Neural progenitor cell (in vitro differentiated cells): ENCODE measurements around the gene TLK2. TPM values are rescaled to one million over a fixed set of nuclear protein-coding genes. Genes with fewer than 3 reads are reported as not detected.

Source experiments
- DNase-seq: peaks from one replicate; pipeline ENCODE4 v3.0.0-alpha.2; 2016; ENCODE audit warnings: low spot score
- H2AFZ ChIP-seq: fragments of 200-600 bp; sonication (generic); replicated peaks from 2 replicates; pipeline ENCODE4 v1.6.1; 2016; ENCODE audit warnings: antibody characterized with exemption
- H3F3A ChIP-seq: fragments of 200-600 bp; sonication (generic); 2 replicates; pipeline ENCODE4 v1.6.1; 2016; ENCODE audit warnings: antibody characterized with exemption, low read depth
- H3K27ac ChIP-seq: fragments of 200-600 bp; sonication (generic); 2 replicates; pipeline ENCODE4 v1.5.1; 2016; ENCODE audit warnings: mild to moderate bottlenecking
- H3K27me3 ChIP-seq: fragments of 200-600 bp; sonication (generic); 2 replicates; pipeline ENCODE4 v1.6.1; 2016; ENCODE audit warnings: mild to moderate bottlenecking, moderate library complexity
- H3K36me3 ChIP-seq: fragments of 200-600 bp; sonication (generic); 2 replicates; pipeline ENCODE4 v1.5.1; 2016
- H3K4me1 ChIP-seq: fragments of 200-600 bp; sonication (generic); 2 replicates; pipeline ENCODE4 v1.6.1; 2016; ENCODE audit warnings: mixed run types
- H3K4me2 ChIP-seq: fragments of 200-600 bp; sonication (generic); 2 replicates; pipeline ENCODE4 v1.6.1; 2016
- H3K4me3 ChIP-seq: fragments of 200-600 bp; sonication (generic); 2 replicates; pipeline ENCODE4 v1.5.1; 2016
- H3K79me2 ChIP-seq: fragments of 200-600 bp; sonication (generic); 2 replicates; pipeline ENCODE4 v1.6.1; 2016; ENCODE audit warnings: low read depth
- H3K9ac ChIP-seq: fragments of 200-600 bp; sonication (generic); 2 replicates; pipeline ENCODE4 v1.6.1; 2016
- H3K9me3 ChIP-seq: fragments of 200-600 bp; sonication (generic); 2 replicates; pipeline ENCODE4 v1.5.1; 2016; ENCODE audit warnings: low read depth
- H4K20me1 ChIP-seq: fragments of 200-600 bp; sonication (generic); 2 replicates; pipeline ENCODE4 v1.6.1; 2016; ENCODE audit warnings: low read depth
- H3K27ac Mint-ChIP-seq: 3 replicates; pipeline ENCODE4 v1.8.0; 2021; ENCODE audit warnings: mixed read lengths
- H3K27me3 Mint-ChIP-seq: 2 replicates; pipeline ENCODE4 v1.8.0; 2022; ENCODE audit warnings: low read depth, mild to moderate bottlenecking, inconsistent platforms, moderate library complexity, mixed read lengths; ENCODE audit not compliant: insufficient read depth
- H3K36me3 Mint-ChIP-seq: 3 replicates; pipeline ENCODE4 v1.8.0; 2021; ENCODE audit warnings: mixed read lengths
- H3K4me1 Mint-ChIP-seq: 3 replicates; pipeline ENCODE4 v1.8.0; 2021; ENCODE audit warnings: mixed read lengths
- H3K4me3 Mint-ChIP-seq: 3 replicates; pipeline ENCODE4 v1.8.0; 2021; ENCODE audit warnings: mild to moderate bottlenecking, moderate library complexity, mixed read lengths
- H3K9me3 Mint-ChIP-seq: 3 replicates; pipeline ENCODE4 v1.8.0; 2020; ENCODE audit warnings: mixed read lengths
- CTCF ChIP-seq: fragments of 200-600 bp; sonication (generic); IDR thresholded peaks from 2 replicates; pipeline ENCODE4 v1.5.1; 2017; ENCODE audit warnings: antibody characterized with exemption, mild to moderate bottlenecking
- EZH2 ChIP-seq: fragments of 200-600 bp; sonication (generic); IDR thresholded peaks from 2 replicates; pipeline ENCODE4 v1.6.1; 2017; ENCODE audit warnings: antibody characterized with exemption, mild to moderate bottlenecking, moderate library complexity
- EZH2phosphoT487 ChIP-seq: fragments of 200-600 bp; sonication (generic); IDR thresholded peaks from 2 replicates; pipeline ENCODE4 v1.6.1; 2017; ENCODE audit warnings: antibody characterized with exemption
- total RNA-seq: library from RNA; depleted of rRNA; stranded (reverse); fragments of >200 nt; gene quantifications from 2 replicates; pipeline ENCODE4 v1.2.3, GENCODE V29; 2015; ENCODE audit warnings: low replicate concordance

TLK2 gene
- total RNA-seq, 1 donor from 2014 or later, result 89.9 TPM

GRCh38 chr17:62649570-62649969 is 170.9 kb downstream of the TLK2 start:
- no peaks in the 10 kb centered on the region for H3K36me3 Mint-ChIP-seq
- no peak overlapping the region for H3K27ac ChIP-seq
- H3K4me2 ChIP-seq, result no peak overlapping the region
- H3K4me1 Mint-ChIP-seq, result peaks cover 46% of the 10 kb centered on the region
- no peak overlapping the region for H3K27ac Mint-ChIP-seq
- peaks cover 5% of the 10 kb centered on the region for H3K27me3 Mint-ChIP-seq
- H3K4me3 ChIP-seq, result no peak overlapping the region
- H3K9ac ChIP-seq, result no peak overlapping the region
- peaks cover 31% of the 10 kb centered on the region for H3F3A ChIP-seq
- DNase-seq, result no peak
- H4K20me1 ChIP-seq, result peaks cover 13% of the 10 kb centered on the region
- H3K36me3 ChIP-seq, result no peaks in the 10 kb centered on the region
- H2AFZ ChIP-seq, result no peak overlapping the region
- peaks cover 11% of the 10 kb centered on the region for H3K27me3 ChIP-seq
- H3K4me1 ChIP-seq, result peaks cover 27% of the 10 kb centered on the region
- H3K4me3 Mint-ChIP-seq, result no peak overlapping the region
- H3K9me3 ChIP-seq, result no peaks in the 10 kb centered on the region
- no peaks in the 10 kb centered on the region for H3K79me2 ChIP-seq
- H3K9me3 Mint-ChIP-seq, result no peaks in the 10 kb centered on the region
- TF ChIP-seq CTCF (no peak), EZH2 (no peak), EZH2phosphoT487 (no peak)

- Histone ChIP-seq H3K4me2 (no peak overlapping the region), H3F3A (peaks cover 27% of the 10 kb centered on the region), H2AFZ (no peak overlapping the region), H4K20me1 (peaks cover 14% of the 10 kb centered on the region), H3K36me3 (no peaks in the 10 kb centered on the region), H3K4me3 (no peak overlapping the region), H3K27me3 (peaks cover 11% of the 10 kb centered on the region), H3K4me1 (peaks cover 23% of the 10 kb centered on the region), H3K27ac (no peak overlapping the region), H3K9me3 (no peaks in the 10 kb centered on the region), H3K79me2 (no peaks in the 10 kb centered on the region), H3K9ac (no peak overlapping the region)
- no peak for DNase-seq
- Mint-ChIP-seq H3K4me1 (peaks cover 45% of the 10 kb centered on the region), H3K27me3 (peaks cover 4% of the 10 kb centered on the region), H3K27ac (no peak overlapping the region), H3K9me3 (no peaks in the 10 kb centered on the region), H3K36me3 (peaks cover under 1% of the 10 kb centered on the region), H3K4me3 (no peak overlapping the region)
- TF ChIP-seq EZH2phosphoT487 (no peak), EZH2 (no peak), CTCF (no peak)
These were observed 172.0 kb downstream of the TLK2 start for GRCh38 chr17:62650587-62650986.

DNA sequence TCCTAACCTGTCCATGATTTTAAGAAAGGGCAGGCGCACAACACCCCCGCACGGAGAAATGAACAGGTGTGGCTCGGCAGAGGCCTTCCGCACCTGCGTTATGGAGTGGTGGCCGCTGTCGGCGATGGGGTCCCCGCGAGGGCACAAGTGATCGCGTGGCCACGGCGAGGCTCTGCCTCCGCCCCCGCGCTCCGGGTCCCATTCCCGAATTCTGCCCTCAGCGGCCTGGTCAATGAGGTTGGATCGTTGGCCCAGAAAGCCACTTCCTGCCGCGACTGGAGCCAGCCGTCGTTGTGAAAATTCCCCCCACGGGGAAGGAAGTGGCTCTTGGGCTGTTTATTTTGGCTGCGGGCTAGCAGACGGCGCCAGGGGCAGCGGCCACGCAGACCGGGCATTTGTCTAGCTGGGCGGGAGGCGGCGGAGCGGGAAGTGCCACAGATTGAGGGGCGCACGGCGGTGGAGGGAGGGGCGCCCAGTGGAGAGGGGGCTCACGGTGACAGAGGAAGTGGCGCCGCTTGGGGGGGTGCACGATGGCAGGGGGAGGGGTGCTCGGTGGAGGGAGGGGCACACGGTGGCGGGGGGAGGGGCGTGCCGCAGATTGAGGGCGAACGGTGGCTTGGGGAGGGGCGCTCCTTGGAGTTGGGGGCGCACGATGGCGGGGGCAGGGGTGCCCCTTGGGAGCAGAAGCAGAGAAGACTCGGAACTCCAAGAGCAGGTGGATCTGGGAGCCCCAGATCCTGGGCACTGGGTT is 173.8 kb downstream of the TLK2 start:
- no peaks in the 10 kb centered on the region for H3K36me3 ChIP-seq
- H3K4me3 Mint-ChIP-seq, result peak overlapping the region; percentile 80
- peaks cover 7% of the 10 kb centered on the region for H3K36me3 Mint-ChIP-seq
- no peak overlapping the region for H3K9ac ChIP-seq
- peaks cover 31% of the 10 kb centered on the region for H3K4me1 ChIP-seq
- H3K27ac ChIP-seq, result peak overlapping the region; percentile 82
- H3K4me2 ChIP-seq, result peak overlapping the region; percentile 89
- H3K9me3 Mint-ChIP-seq, result peaks cover 3% of the 10 kb centered on the region
- H3F3A ChIP-seq, result peaks cover 37% of the 10 kb centered on the region
- peak overlapping the region; percentile 53 for H3K4me3 ChIP-seq
- peak overlapping the region; percentile 30 for H2AFZ ChIP-seq
- H4K20me1 ChIP-seq, result peaks cover 14% of the 10 kb centered on the region
- no peaks in the 10 kb centered on the region for H3K79me2 ChIP-seq
- TF ChIP-seq EZH2phosphoT487 (no peak), CTCF (no peak), EZH2 (no peak)
- peaks cover 2% of the 10 kb centered on the region for H3K27me3 Mint-ChIP-seq
- no peaks in the 10 kb centered on the region for H3K9me3 ChIP-seq
- peaks cover 59% of the 10 kb centered on the region for H3K4me1 Mint-ChIP-seq
- H3K27ac Mint-ChIP-seq, result peak overlapping the region; percentile 78
- DNase-seq, result peak; percentile 63
- peaks cover 11% of the 10 kb centered on the region for H3K27me3 ChIP-seq
